22Rv1 (cell line): ENCODE results near the gene TSTD2.

Experiments
- H3K27ac ChIP-seq: fragments of 450-650 bp; 2 replicates; pipeline ENCODE4 v1.5.1; 2017
- CTCF ChIP-seq: fragments of 450-650 bp; IDR thresholded peaks from 2 replicates; pipeline ENCODE4 v1.5.1; 2017; ENCODE audit warnings: mild to moderate bottlenecking
- ZFX ChIP-seq: fragments of 450-650 bp; IDR thresholded peaks from 2 replicates; pipeline ENCODE4 v1.6.1; 2017; ENCODE audit warnings: antibody characterized with exemption, borderline replicate concordance

The TSTD2 gene

GRCh38 chr9:97572196-97572891 lies 60.8 kb downstream of the TSTD2 start:
- H3K27ac ChIP-seq, result no peak overlapping the region
- TF ChIP-seq ZFX (no peak), CTCF (no peak)

GRCh38 chr9:97571664-97572063 lies 61.5 kb downstream of the TSTD2 start:
- no peak overlapping the region for H3K27ac ChIP-seq
- TF ChIP-seq ZFX, result no peak

- TF ChIP-seq ZFX (no peak), CTCF (no peak)
- H3K27ac ChIP-seq, result no peak overlapping the region
These were observed 62.3 kb downstream of the TSTD2 start for GRCh38 chr9:97570899-97571298.

GRCh38 chr9:97568461-97569275 lies 64.5 kb downstream of the TSTD2 start:
- H3K27ac ChIP-seq, result no peak overlapping the region
- TF ChIP-seq CTCF (no peak), ZFX (no peak)

GRCh38 chr9:97567894-97568202 lies 65.3 kb downstream of the TSTD2 start:
- no peak overlapping the region for H3K27ac ChIP-seq

GRCh38 chr9:97567182-97567893 lies 65.8 kb downstream of the TSTD2 start:
- H3K27ac ChIP-seq, result no peak overlapping the region
- TF ChIP-seq ZFX, result no peak
- no peak for TF ChIP-seq CTCF

More at GRCh38 chr9:97567894-97568202, 65.3 kb downstream of the TSTD2 start:
- TF ChIP-seq CTCF (no peak), ZFX (no peak)

GRCh38 chr9:97565262-97565661 lies 67.9 kb downstream of the TSTD2 start:
- no peak overlapping the region for H3K27ac ChIP-seq
- TF ChIP-seq ZFX (no peak), CTCF (no peak)
